WI38 (cell line): ENCODE results near the gene ERN1.
"Not testable (repeated sequence)": the region's sequence is repeated elsewhere in the genome, so short reads cannot be mapped to it uniquely, and the experiment has no call there.

Experiments used
- H3K4me3 ChIP-seq: 2 replicates; pipeline ENCODE4 v1.5.1; 2011; ENCODE audit warnings: low read depth, mild to moderate bottlenecking, control low read depth, low read length
- CTCF ChIP-seq: IDR thresholded peaks from 2 replicates; pipeline ENCODE4 v1.5.1; 2012; ENCODE audit warnings: low read depth, mild to moderate bottlenecking, control low read depth, low read length

Gene ERN1

GRCh38 chr17:64129765-64130558 lies at the start of gene ERN1:
ERN1 (minus strand) TSS chr17:64130144; CDS start chr17:64130029, 115 bp downstream.
- peak within 1 kb of the TSS; percentile 77 for H3K4me3 ChIP-seq
- TF ChIP-seq CTCF = no peak

- H3K4me3 ChIP-seq = not testable (repeated sequence)
These were observed 49.1 kb upstream of the ERN1 start for GRCh38 chr17:64179024-64179423.

GRCh38 chr17:64178011-64178825 lies 48.3 kb upstream of the ERN1 start:
- H3K4me3 ChIP-seq = no peak overlapping the region
- TF ChIP-seq CTCF = no peak

DNA sequence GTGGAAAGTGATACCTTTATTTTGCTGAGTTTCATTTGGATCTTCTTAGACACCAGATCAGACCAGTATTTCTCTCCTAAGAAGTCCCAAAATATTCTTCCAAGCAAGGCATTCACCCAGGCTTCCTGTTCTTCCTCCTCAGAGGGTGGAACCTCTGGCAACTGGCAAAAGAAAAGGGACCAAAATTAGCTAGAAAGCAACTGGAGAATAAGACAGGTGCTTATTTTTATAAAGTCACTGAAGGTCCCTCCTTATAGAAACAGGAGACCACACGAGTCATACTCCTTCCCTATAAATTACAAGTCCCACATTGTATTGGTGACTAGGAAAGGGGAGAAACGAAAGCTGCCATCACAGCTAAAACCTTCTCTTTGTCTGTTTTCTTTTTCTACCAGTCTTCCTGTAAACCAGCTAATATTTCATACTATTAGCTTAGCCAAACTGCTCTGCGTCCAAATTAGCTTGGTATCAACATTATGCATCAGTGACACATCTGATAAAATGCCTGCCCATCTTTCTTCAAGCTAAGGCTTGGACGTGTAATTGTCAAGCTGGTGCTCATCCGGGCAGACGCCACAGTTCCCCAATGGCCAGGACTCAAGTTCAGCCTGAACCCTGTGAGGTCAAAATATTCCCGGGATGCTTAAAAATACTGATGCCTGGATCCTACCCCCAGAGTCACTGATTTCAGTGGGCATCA lies 47.5 kb upstream of the ERN1 start:
- H3K4me3 ChIP-seq = no peak overlapping the region
- TF ChIP-seq CTCF = no peak

DNA sequence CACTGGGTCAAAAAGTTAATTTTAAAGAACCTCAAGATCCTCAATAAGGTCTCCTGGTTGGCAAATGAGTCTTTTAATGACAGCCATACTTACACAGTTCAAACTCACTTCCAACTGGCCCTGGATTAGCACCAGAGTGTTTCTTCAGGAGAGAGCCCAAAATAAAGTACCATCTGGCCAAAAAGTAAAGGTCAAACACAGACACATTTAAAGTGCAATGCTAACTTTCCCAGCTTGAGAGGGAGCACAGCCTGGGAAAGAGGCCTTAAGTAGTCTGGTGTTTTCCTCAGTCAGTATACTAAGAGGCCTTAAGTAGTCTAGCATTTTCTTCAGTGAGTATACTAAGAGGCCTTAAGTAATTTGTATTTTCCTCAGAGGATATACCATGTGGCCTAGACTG lies 46.6 kb upstream of the ERN1 start:
- no peak overlapping the region for H3K4me3 ChIP-seq
- no peak for TF ChIP-seq CTCF

- no peak overlapping the region for H3K4me3 ChIP-seq
- no peak for TF ChIP-seq CTCF
These were observed 44.9 kb upstream of the ERN1 start for GRCh38 chr17:64174686-64175456.

DNA sequence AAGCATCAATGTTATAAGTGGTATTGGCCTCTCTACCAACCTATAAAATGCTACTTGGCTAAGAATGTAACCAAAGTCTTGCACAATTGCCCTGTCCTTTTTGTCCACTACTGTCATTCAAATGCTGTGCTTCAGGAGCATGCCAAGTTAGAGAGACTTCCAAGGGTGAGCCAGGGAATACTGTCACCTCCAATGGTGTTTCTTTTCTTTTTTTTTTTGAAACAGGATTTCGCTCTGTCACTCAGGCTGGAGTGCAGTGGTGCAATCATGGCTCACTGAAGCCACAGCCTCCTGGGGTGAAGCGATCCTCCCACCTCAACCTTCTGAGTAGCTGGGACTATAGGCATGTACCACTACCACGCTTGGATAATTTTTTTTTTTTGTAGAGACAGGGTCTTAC lies 43.7 kb upstream of the ERN1 start:
- H3K4me3 ChIP-seq = no peak overlapping the region
- no peak for TF ChIP-seq CTCF
